ENCODE data around the gene DNAAF1. TPM values are rescaled to one million over a fixed set of nuclear protein-coding genes. Genes with fewer than 3 reads are reported as not detected.

The DNAAF1 gene
- total and polyA plus RNA-seq, 2 of the 8 experiments (the other 6 are each of a cell fraction or from before 2014, with no cell fraction given): 0.09 to 0.15 TPM

DNA sequence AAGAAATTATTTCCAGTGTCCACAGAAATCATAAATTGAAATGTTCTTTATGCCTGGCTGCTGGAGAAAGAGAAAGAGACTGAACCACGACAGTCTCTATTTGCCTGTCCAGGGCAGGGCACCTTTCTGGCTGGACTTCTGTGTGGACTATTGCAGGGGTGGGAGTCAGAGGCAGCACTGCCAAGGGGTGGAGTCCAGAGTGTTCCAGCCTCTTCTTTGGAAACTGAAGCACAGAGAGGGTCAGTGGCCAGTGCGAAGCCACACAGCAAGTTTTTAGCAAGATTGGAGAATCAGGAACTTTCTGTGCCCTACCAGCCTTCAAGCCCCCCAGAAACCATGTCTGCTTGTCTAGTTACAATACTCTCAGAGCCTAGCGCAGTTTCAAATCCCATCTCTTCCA lies 79.4 kb downstream of the DNAAF1 start:
- no peak overlapping the region for H2BK15ac ChIP-seq (ENCODE audit: low read length)
- H2BK12ac ChIP-seq (ENCODE audit: low read depth, low read length): no peak overlapping the region
- H3K79me1 ChIP-seq (ENCODE audit: low read depth, low read length): no peaks in the 10 kb centered on the region
- H3K27me3 ChIP-seq (replicated peaks in 1 of 4; ENCODE audit: control insufficient read depth in 3 of 4, extremely low read depth in 1 of 4, insufficient read depth in 3 of 4, low read length in 3 of 4): no peaks in the 10 kb centered on the region
- H3K23me2 ChIP-seq (ENCODE audit: low read depth, low read length): no peaks in the 10 kb centered on the region
- POLR2A ChIA-PET (ENCODE audit: partially characterized antibody): no interaction called here
- H4K5ac ChIP-seq (ENCODE audit: insufficient read length, low read depth, low read length): no peak overlapping the region
- H3K27ac ChIP-seq (ENCODE audit: low read depth, low read length): no peak overlapping the region
- H2BK5ac ChIP-seq (ENCODE audit: low read depth, low read length): no peak overlapping the region
- H3K4me1 ChIP-seq (replicated peaks in 1 of 4; ENCODE audit: control insufficient read depth in 3 of 4, insufficient read depth in 4 of 4, low read length in 3 of 4): peaks cover 0 to 12% (median 6%) of the 10 kb centered on the region in 4 experiments; a peak in 6 of 7 replicates
- CTCF ChIA-PET (ENCODE audit: partially characterized antibody): interaction anchor here (2.0 kb wide), 1 partner anchor 156 kb away, joined by 4 read pairs; no protein-coding TSS in a partner anchor
- H3K14ac ChIP-seq (ENCODE audit: insufficient read length): no peak overlapping the region
- no peak overlapping the region for H3K23ac ChIP-seq (ENCODE audit: insufficient read length)
- no peaks in the 10 kb centered on the region for H4K20me1 ChIP-seq (replicated peaks in 1 of 2; ENCODE audit: control insufficient read depth in 1 of 2, insufficient read depth in 2 of 2, low read length in 2 of 2)
- no peak overlapping the region for H3K4ac ChIP-seq (replicated peaks; ENCODE audit: insufficient read length, low read depth, low read length)
- H2AFZ ChIP-seq (ENCODE audit: low read length): no peak overlapping the region
- no peak overlapping the region for H4K91ac ChIP-seq (replicated peaks; ENCODE audit: insufficient read length, low read length)
- H2BK20ac ChIP-seq (ENCODE audit: low read length): no peak overlapping the region
- no peak overlapping the region for H2AK5ac ChIP-seq (ENCODE audit: low read depth, low read length)
- H2BK120ac ChIP-seq (replicated peaks; ENCODE audit: low read depth, low read length): no peak overlapping the region
- FAIRE-seq (no peak), DNase-seq (ENCODE audit: low read depth in 1 of 2, low spot score in 2 of 2) (no peak)
- H3K56ac ChIP-seq (replicated peaks; ENCODE audit: insufficient read length, low read depth, low read length): no peak overlapping the region
- no peaks in the 10 kb centered on the region for H3K9me3 ChIP-seq (ENCODE audit: insufficient read depth in 2 of 2, low read depth in 1 of 2, low read length in 1 of 2)
- H3K4me2 ChIP-seq (ENCODE audit: insufficient read depth in 1 of 2, low read depth in 2 of 2, low read length in 2 of 2): no peak overlapping the region
- no peak overlapping the region for H3K18ac ChIP-seq (ENCODE audit: extremely low read depth, low read length)
- H3K9ac ChIP-seq (replicated peaks in 1 of 4; ENCODE audit: extremely low read depth in 1 of 4, low read depth in 3 of 4, low read length in 3 of 4): no peak overlapping the region
- no peak overlapping the region for H3K4me3 ChIP-seq (ENCODE audit: extremely low read depth in 1 of 4, insufficient read depth in 2 of 4, low read depth in 3 of 4, low read length in 4 of 4)
- no peaks in the 10 kb centered on the region for H3K36me3 ChIP-seq (ENCODE audit: control insufficient read depth in 2 of 4, insufficient read depth in 4 of 4, low read length in 3 of 4)
- H3K79me2 ChIP-seq (ENCODE audit: control insufficient read depth in 1 of 2, insufficient read depth in 2 of 2, low read length in 2 of 2): no peaks in the 10 kb centered on the region
- WGBS, 2 experiments (ENCODE audit: extremely low coverage in 1 of 2, insufficient coverage in 1 of 2, insufficient read length in 1 of 2, insufficient replicate concordance in 2 of 2, low coverage in 1 of 2, low lambda C conversion rate in 2 of 2, missing lambda C conversion rate in 1 of 2): 88% methylated on average over 3 of the region's 3 CpGs; no CpG with 5 or more reads in 1 of the 2 experiments
- H4K8ac ChIP-seq (ENCODE audit: extremely low read depth, insufficient read depth, low read length): no peak overlapping the region
- TF ChIP-seq CTBP2 (IDR thresholded peaks at IDR 0.05; ENCODE audit: borderline replicate concordance, insufficient read depth, insufficient read length, low read length): no peak
- no peak for TF ChIP-seq CEBPB (IDR thresholded peaks at IDR 0.05; ENCODE audit: low read depth, low read length)
- TF ChIP-seq SP1 (IDR thresholded peaks at IDR 0.05; ENCODE audit: low read depth, low read length): no peak
- TF ChIP-seq SIX5 (IDR thresholded peaks at IDR 0.05; ENCODE audit: low read depth, low read length): no peak
- TF ChIP-seq KDM4A (IDR thresholded peaks at IDR 0.05; ENCODE audit: low read depth, low read length, severe bottlenecking): no peak
- TF ChIP-seq, protein P1, sequence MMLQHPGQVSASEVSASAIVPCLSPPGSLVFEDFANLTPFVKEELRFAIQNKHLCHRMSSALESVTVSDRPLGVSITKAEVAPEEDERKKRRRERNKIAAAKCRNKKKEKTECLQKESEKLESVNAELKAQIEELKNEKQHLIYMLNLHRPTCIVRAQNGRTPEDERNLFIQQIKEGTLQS (IDR thresholded peaks at IDR 0.05; ENCODE audit: insufficient read depth, low read depth, low read length): no peak
- no peak for TF ChIP-seq TBP (IDR thresholded peaks at IDR 0.05; ENCODE audit: low read depth, low read length)
- TF ChIP-seq CREB1 (IDR thresholded peaks at IDR 0.05): no peak
- TF ChIP-seq SUZ12 (IDR thresholded peaks at IDR 0.05; ENCODE audit: low read length): no peak
- no peak for TF ChIP-seq SIN3A (conservative IDR thresholded peaks at IDR 0.05 in 1 of 2, IDR thresholded peaks at IDR 0.05 in 1 of 2; ENCODE audit: low read depth in 1 of 2, low read length in 2 of 2)
- TF ChIP-seq GABPA (IDR thresholded peaks at IDR 0.05; ENCODE audit: borderline replicate concordance, insufficient read depth, low read length): no peak
- TF ChIP-seq, protein P2, sequence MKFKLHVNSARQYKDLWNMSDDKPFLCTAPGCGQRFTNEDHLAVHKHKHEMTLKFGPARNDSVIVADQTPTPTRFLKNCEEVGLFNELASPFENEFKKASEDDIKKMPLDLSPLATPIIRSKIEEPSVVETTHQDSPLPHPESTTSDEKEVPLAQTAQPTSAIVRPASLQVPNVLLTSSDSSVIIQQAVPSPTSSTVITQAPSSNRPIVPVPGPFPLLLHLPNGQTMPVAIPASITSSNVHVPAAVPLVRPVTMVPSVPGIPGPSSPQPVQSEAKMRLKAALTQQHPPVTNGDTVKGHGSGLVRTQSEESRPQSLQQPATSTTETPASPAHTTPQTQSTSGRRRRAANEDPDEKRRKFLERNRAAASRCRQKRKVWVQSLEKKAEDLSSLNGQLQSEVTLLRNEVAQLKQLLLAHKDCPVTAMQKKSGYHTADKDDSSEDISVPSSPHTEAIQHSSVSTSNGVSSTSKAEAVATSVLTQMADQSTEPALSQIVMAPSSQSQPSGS (IDR thresholded peaks at IDR 0.05; ENCODE audit: low read length): no peak
- no peak for TF ChIP-seq YY1 (IDR thresholded peaks at IDR 0.05; ENCODE audit: low read depth, low read length)

Measured in H1 (cell line).